NT2/D1 (cell line): ENCODE results near the gene ATP5PO.

Source experiments
- DNase-seq: peaks from one replicate; pipeline ENCODE4 v3.0.0-alpha.2; 2011; ENCODE audit warnings: low read depth, low spot score
- H3K27me3 ChIP-seq: 2 replicates; pipeline ENCODE4 v1.6.0; 2011; ENCODE audit warnings: mild to moderate bottlenecking; ENCODE audit not compliant: insufficient read length, insufficient read depth
- H3K36me3 ChIP-seq: 2 replicates; pipeline ENCODE4 v1.6.1; 2011; ENCODE audit warnings: mild to moderate bottlenecking, low read length, mixed read lengths; ENCODE audit not compliant: insufficient read depth, insufficient read length
- H3K4me1 ChIP-seq: 2 replicates; pipeline ENCODE4 v1.5.1; 2011; ENCODE audit not compliant: insufficient read depth, insufficient read length
- H3K4me3 ChIP-seq: 2 replicates; pipeline ENCODE4 v1.5.1; 2011; ENCODE audit warnings: low read depth; ENCODE audit not compliant: insufficient read length
- H3K9ac ChIP-seq: 2 replicates; pipeline ENCODE4 v1.6.0; 2011; ENCODE audit warnings: low read depth; ENCODE audit not compliant: insufficient read length
- H3K9me3 ChIP-seq: 2 replicates; pipeline ENCODE4 v1.5.1; 2011; ENCODE audit warnings: mild to moderate bottlenecking, low read length; ENCODE audit not compliant: insufficient read depth
- SUZ12 ChIP-seq: IDR thresholded peaks from 2 replicates; pipeline ENCODE4 v1.6.1; 2011; ENCODE audit not compliant: insufficient read length, insufficient read depth; ENCODE audit errors: extremely low read depth
- YY1 ChIP-seq: IDR thresholded peaks from 2 replicates; pipeline ENCODE4 v1.6.1; 2011; ENCODE audit not compliant: insufficient read length, insufficient read depth
- ZNF274 ChIP-seq: IDR thresholded peaks from 2 replicates; pipeline ENCODE4 v1.6.1; 2011; ENCODE audit warnings: mild to moderate bottlenecking, low read depth, low read length

The ATP5PO gene

DNA sequence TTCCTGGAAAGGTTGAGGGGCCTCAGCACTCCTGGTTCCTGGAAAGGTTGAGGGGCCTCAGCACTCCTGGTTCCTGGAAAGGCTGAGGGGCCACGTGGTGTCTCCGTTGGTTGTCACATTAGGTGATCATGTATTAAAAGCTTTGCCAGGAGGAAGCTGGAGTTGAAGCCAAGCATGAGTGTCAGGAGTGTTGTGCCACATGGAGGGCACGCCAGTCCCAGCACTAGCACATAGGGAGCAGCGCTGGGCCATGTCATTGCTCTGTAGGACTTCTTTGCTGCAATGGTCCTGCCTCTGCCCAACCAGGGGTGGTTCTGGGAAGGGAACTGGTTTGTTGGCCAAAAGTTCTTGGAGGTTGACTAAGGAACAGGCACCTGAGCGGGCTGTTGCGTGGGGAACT is 13.3 kb downstream of the ATP5PO start:
- Histone ChIP-seq H3K4me3 (no peak overlapping the region), H3K4me1 (no peaks in the 10 kb centered on the region), H3K9me3 (no peaks in the 10 kb centered on the region), H3K36me3 (peaks cover 81% of the 10 kb centered on the region), H3K27me3 (no peaks in the 10 kb centered on the region), H3K9ac (no peak overlapping the region)
- DNase-seq: no peak
- TF ChIP-seq SUZ12: no peak
- no peak for TF ChIP-seq YY1
- TF ChIP-seq ZNF274: no peak

- H3K4me1 ChIP-seq: no peaks in the 10 kb centered on the region
- DNase-seq: peak; percentile 80
- no peaks in the 10 kb centered on the region for H3K9me3 ChIP-seq
- no peak for TF ChIP-seq ZNF274
- no peak for TF ChIP-seq SUZ12
- TF ChIP-seq YY1: no peak
- no peaks in the 10 kb centered on the region for H3K27me3 ChIP-seq
- H3K4me3 ChIP-seq: no peak overlapping the region
- H3K9ac ChIP-seq: no peak overlapping the region
- H3K36me3 ChIP-seq: peaks cover 75% of the 10 kb centered on the region
These were observed 14.0 kb downstream of the ATP5PO start for GRCh38 chr21:33901412-33902288.

DNA sequence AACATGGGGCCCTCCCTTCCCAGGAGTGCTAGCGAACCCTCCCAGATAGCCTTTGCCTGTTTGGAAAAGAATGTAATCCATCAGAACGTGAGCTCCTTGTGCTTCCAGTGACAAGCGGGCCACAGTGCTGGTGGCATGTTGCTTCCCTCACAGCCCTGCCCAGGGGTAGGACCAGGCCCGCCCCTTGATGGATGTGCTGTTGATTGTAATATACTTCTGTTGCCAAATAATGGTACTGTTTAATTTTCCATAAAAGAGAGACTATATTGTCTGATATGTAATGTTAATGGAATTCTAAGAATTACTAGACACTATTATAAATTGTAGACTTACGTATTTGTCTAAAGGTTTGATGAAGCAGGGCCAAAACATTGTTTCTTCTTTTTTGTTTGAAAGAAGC is 16.4 kb downstream of the ATP5PO start:
- Histone ChIP-seq H3K4me1 (peaks cover 11% of the 10 kb centered on the region), H3K27me3 (no peaks in the 10 kb centered on the region), H3K4me3 (no peak overlapping the region), H3K9ac (no peak overlapping the region), H3K36me3 (peaks cover 52% of the 10 kb centered on the region), H3K9me3 (no peaks in the 10 kb centered on the region)
- DNase-seq: no peak
- no peak for TF ChIP-seq ZNF274
- no peak for TF ChIP-seq YY1
- TF ChIP-seq SUZ12: no peak

DNA sequence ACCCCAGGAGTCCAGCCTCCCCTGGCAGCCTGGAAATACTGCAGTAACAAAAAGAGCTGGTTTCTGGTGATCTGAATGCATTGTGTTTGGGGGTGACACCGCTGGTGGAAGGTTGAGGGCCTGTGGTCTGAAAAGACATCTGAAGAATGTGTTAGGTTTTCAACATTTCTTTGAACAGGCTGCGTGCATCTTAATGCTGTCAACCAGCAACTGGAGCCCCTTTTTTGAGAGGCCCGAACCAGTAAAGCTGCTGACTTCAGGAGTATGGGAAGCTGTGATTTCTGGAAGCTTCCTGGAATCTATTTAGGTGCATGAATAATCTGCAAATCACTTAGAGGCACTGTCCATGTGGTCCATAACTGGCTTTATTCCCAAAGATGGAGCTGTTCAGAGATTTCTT is 17.0 kb downstream of the ATP5PO start:
- Histone ChIP-seq H3K4me1 (peaks cover 11% of the 10 kb centered on the region), H3K9ac (no peak overlapping the region), H3K4me3 (no peak overlapping the region), H3K9me3 (no peaks in the 10 kb centered on the region), H3K27me3 (no peaks in the 10 kb centered on the region), H3K36me3 (peaks cover 45% of the 10 kb centered on the region)
- no peak for DNase-seq
- no peak for TF ChIP-seq ZNF274
- TF ChIP-seq SUZ12: no peak
- TF ChIP-seq YY1: no peak

DNA sequence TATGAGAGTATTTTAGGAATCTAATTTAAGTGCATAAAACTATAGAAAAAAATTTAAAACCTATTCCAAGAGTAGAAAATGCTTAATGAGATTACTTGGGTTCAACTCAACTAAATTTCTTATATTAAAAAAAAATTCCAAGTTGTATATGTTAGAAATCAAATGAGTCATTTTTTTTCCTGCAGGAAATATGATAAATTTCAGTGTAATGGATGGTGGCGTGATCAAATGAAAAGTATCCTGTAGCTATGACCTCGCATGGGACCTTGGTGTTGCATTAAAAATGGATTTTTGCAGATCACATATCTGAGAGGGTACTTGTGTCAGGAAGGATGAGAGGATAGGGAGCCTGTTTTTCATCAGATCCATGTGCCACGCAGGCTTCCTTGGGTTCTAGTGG is 17.9 kb downstream of the ATP5PO start:
- H3K27me3 ChIP-seq: no peaks in the 10 kb centered on the region
- H3K4me1 ChIP-seq: peaks cover 12% of the 10 kb centered on the region
- no peak for DNase-seq
- TF ChIP-seq YY1 (no peak), SUZ12 (no peak), ZNF274 (no peak)
- H3K9ac ChIP-seq: no peak overlapping the region
- H3K4me3 ChIP-seq: no peak overlapping the region
- peaks cover 37% of the 10 kb centered on the region for H3K36me3 ChIP-seq
- H3K9me3 ChIP-seq: no peaks in the 10 kb centered on the region

GRCh38 chr21:33897098-33897497 is 18.5 kb downstream of the ATP5PO start:
- TF ChIP-seq YY1: no peak
- no peak for TF ChIP-seq SUZ12
- TF ChIP-seq ZNF274: no peak
- Histone ChIP-seq H3K9ac (no peak overlapping the region), H3K4me1 (peaks cover 14% of the 10 kb centered on the region), H3K9me3 (no peaks in the 10 kb centered on the region), H3K4me3 (no peak overlapping the region), H3K27me3 (no peaks in the 10 kb centered on the region), H3K36me3 (peaks cover 31% of the 10 kb centered on the region)
- no peak for DNase-seq

DNA sequence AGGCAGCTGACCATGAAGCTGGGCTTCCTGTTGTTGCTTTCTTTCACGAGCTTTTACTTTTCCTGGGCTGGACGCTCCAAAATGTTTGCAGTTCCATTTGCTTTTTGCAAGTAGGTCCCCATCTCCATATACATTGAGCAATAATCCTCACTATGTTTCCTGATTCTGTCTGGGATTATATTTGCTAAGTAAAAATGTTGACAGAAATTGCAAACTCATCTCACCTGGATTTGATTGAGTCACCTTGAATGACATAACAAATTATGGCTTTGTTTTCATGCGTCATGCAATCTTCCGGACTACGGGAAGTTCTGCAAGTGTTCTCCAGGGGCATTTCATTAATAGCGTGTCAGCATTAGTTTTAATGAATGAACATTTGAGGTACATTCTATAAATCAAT is 18.9 kb downstream of the ATP5PO start:
- Histone ChIP-seq H3K36me3 (peaks cover 26% of the 10 kb centered on the region), H3K9ac (no peak overlapping the region), H3K4me1 (peaks cover 14% of the 10 kb centered on the region), H3K27me3 (no peaks in the 10 kb centered on the region), H3K4me3 (no peak overlapping the region), H3K9me3 (no peaks in the 10 kb centered on the region)
- no peak for DNase-seq
- TF ChIP-seq YY1: no peak
- no peak for TF ChIP-seq SUZ12
- no peak for TF ChIP-seq ZNF274
